ENCODE measurements around the gene SNU13.
"Not testable (repeated sequence)": the region's sequence is repeated elsewhere in the genome, so short reads cannot be mapped to it uniquely, and the experiment has no call there.

Gene SNU13

DNA sequence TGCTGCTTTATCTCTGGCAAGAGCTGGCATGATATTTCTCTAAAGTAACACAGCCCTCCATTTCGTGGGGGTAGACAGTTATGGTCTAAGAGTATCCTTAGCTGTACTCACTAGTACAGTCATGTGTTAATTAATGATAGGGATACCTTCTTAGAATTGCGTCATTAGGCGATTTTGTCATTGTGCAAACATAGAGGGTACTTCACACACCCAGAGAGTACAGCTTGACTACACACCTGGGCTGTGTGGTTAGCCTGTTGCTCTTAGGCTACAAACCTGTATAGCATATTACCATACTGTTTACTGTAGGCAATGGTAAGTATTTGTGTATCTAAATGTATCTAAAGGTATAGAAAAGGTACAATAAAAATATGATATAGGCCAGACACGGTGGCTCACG, 50.5 kb downstream of the SNU13 start:
- no peak for DNase-seq

DNA sequence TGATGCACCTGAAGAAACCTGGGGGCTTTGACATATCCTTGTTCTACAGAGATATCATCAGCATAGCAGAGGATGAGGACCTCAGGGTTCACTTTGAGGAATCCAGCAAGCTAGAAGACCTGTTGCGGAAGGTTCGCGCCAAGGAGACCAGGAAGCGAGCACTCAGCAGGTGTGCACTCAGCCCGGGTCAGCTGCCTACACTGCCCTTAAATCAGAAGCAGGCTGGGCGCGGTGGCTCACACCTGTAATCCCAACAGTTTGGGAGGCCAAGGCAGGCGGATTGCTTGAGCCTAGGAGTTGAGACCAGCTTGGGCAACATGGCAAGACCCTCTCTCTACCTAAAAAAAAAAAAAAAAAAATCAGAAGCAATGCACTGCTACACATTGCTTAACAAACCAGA, 51.0 kb downstream of the SNU13 start:
- not testable (repeated sequence) for DNase-seq

DNA sequence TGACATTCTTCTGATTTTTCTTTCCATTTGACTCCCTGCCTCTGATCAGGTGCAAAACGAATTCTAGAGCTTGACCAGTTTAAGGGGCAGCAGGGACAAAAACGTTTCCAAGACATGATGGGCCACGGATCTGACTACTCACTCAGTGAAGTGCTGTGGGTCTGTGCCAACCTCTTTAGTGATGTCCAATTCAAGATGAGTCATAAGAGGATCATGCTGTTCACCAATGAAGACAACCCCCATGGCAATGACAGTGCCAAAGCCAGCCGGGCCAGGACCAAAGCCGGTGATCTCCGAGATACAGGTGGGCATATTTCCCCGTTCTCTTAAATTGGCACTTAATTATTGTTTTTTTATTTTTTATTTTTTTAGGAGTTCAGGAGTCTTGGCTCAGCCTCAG, 52.2 kb downstream of the SNU13 start:
- DNase-seq: no peak

DNA sequence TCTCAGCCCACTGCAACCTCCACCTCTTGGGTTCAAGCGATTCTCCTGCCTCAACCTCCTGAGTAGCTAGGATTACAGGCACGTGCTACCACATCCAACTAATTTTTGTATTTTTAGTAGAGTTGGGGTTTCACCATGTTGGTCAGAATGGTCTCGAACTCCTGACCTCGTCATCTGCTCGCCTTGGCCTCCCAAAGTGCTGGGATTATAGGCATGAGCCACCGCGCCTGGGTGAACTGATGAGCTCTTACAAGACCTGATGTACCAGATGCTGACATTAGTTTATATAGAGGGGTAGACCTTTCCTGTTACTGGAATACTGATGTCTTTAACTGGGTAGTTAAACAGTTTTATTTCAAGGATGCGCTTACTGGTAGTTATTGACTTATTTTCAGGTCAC, 54.1 kb downstream of the SNU13 start:
- not testable (repeated sequence) for DNase-seq

DNA sequence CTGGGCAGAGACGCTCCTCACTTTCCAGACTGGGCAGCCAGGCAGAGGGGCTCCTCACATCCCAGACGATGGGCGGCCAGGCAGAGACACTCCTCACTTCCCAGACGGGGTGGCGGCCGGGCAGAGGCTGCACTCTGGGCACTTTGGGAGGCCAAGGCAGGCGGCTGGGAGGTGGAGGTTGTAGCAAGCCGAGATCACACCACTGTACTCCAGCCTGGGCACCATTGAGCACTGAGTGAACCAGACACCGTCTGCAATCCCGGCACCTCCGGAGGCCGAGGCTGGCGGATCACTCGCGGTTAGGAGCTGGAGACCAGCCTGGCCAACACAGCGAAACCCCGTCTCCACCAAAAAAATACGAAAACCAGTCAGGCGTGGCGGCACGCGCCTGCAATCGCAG, 57.1 kb downstream of the SNU13 start:
- not testable (repeated sequence) for DNase-seq

DNA sequence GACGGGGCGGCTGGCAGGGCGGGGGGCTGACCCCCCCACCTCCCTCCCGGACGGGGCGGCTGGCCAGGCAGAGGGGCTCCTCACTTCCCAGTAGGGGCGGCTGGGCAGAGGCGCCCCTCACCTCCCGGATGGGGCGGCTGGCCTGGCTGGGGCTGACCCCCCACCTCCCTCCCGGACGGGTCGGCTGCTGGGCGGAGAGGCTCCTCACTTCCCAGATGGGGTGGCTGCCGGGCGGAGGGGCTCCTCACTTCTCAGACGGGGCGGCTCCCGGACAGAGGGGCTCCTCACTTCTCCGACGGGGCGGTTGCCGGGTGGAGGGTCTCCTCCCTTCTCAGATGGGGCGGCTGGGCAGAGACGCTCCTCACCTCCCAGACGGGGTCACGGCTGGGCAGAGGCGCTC, 57.6 kb downstream of the SNU13 start:
- DNase-seq: not testable (repeated sequence)

DNA sequence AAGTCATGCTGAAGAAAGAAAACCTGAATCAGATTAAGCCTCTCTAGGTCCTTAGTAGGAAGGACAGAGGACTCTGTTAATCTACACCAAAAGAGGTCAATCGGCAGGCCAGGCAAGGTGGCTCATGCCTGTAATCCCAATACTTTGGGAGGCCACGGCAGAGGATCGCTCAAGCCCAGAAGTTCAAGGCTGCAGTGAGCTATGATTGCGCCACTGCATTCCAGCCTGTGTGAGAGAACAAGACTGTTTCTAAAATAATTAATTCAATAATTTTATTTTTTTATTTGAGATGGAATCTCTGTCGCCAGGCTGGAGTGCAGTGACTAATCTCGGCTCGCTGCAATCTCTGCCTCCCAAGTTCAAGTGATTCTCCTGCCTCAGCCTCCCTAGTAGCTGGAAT, 63.1 kb downstream of the SNU13 start:
- DNase-seq: no peak
